GM23248 (cell line): ENCODE measurements around the gene ARRDC1.

Experiments used
- EZH2 ChIP-seq: fragments of 200-600 bp; sonication (generic); IDR thresholded peaks from 2 replicates; pipeline ENCODE4 v1.6.1; 2018; ENCODE audit warnings: antibody characterized with exemption, mild to moderate bottlenecking; ENCODE audit not compliant: insufficient read depth, poor library complexity, severe bottlenecking
- EZH2phosphoT487 ChIP-seq: fragments of 200-600 bp; sonication (generic); IDR thresholded peaks from 2 replicates; pipeline ENCODE4 v1.6.1; 2018; ENCODE audit warnings: antibody characterized with exemption, moderate library complexity, mild to moderate bottlenecking, low read depth; ENCODE audit not compliant: insufficient read depth

DNA sequence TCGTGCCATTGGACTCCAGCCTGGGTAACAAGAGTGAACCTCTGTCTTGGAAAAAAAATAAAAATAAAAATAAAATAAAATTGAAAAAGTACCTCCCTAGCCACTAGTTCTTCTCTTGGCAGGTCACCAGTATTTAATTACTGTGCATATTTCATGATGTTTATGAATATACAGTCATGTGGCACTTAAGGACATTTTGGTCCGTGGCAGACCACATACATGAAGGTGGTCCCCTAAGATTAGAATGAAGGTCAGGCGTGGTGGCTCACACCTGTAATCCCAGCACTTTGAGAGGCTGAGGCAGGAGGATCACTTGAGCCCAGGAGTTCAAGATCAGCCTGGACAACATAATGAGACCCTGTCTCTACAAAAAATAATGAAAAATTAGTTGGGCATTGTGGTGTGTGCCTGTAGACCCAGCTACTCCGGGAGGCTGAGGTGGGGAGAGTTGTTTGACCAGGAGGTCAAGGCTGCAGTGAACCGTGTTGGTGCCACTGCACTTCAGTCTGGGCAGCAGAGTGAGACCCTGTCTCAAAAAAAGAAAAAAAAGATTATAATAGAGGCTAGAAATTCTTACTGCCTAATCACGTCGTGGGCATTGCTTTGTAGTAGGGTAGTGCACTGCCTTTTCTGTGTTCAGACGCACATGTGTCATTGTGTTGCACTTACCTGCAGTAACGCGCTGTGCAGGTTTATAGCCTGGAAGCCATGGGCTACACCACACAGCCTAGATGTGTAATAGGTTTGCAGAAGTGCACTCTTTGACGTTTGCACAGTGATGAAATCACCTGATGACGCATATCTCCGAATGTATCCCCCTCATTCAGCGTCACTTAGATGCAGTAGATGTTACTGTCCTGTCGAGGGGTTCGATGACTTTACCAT lies 26.1 kb downstream of the ARRDC1 start:
- TF ChIP-seq EZH2 = no peak
- TF ChIP-seq EZH2phosphoT487 = no peak
